ENCODE results near the gene SLC4A9.

GRCh38 chr5:140365282-140365681, 5.3 kb downstream of the SLC4A9 start:
- no peak for TF ChIP-seq ZFP30 (CRISPR knock-in tag; IDR thresholded peaks at IDR 0.05)
- no peak for TF ChIP-seq POU6F1 (CRISPR knock-in tag; IDR thresholded peaks at IDR 0.05; ENCODE audit: borderline replicate concordance, low read depth)
- TF ChIP-seq SNAI2 (CRISPR knock-in tag; IDR thresholded peaks at IDR 0.05), result no peak
- TF ChIP-seq TOX (CRISPR knock-in tag; IDR thresholded peaks at IDR 0.05; ENCODE audit: borderline replicate concordance), result no peak
- TF ChIP-seq CSRNP3 (CRISPR knock-in tag; IDR thresholded peaks at IDR 0.05), result no peak
- TF ChIP-seq CREB5 (CRISPR knock-in tag; IDR thresholded peaks at IDR 0.05; ENCODE audit: low read depth), result no peak
- TF ChIP-seq ESRRG (CRISPR knock-in tag; IDR thresholded peaks at IDR 0.05), result no peak
- no peak for TF ChIP-seq PPARA (CRISPR knock-in tag; IDR thresholded peaks at IDR 0.05; ENCODE audit: borderline replicate concordance)
- TF ChIP-seq ARNTL (CRISPR knock-in tag; IDR thresholded peaks at IDR 0.05; ENCODE audit: borderline replicate concordance, low read depth), result no peak
- TF ChIP-seq TSHZ2 (CRISPR knock-in tag; IDR thresholded peaks at IDR 0.05), result no peak
- no peak for TF ChIP-seq BACH2 (CRISPR knock-in tag; IDR thresholded peaks at IDR 0.05; ENCODE audit: borderline replicate concordance)
- TF ChIP-seq ISL1 (CRISPR knock-in tag; IDR thresholded peaks at IDR 0.05), result no peak
- no peak for TF ChIP-seq GLIS3 (CRISPR knock-in tag; IDR thresholded peaks at IDR 0.05)
- TF ChIP-seq PATZ1 (CRISPR knock-in tag; IDR thresholded peaks at IDR 0.05; ENCODE audit: borderline replicate concordance), result no peak
